ENCODE data around the gene TMCO4. TPM values are rescaled to one million over a fixed set of nuclear protein-coding genes. Genes with fewer than 3 reads are reported as not detected.

Gene TMCO4
- total and polyA plus RNA-seq, 2 donors (not counting 3 experiments of a cell fraction or from before 2014, with no cell fraction given): 7.6 to 10.3 TPM

GRCh38 chr1:19814244-19814661 is 14.5 kb upstream of the TMCO4 start:
- dilution Hi-C loops (cut with MboI; ENCODE audit: extremely low pct_ligation_motif_present, low sequenced_read_pairs) (no loop called here), intact Hi-C loops (cut with micrococcal nuclease) (no loop called here)
- Histone ChIP-seq H3K4me1 (ENCODE audit: control insufficient read depth, extremely low read depth, insufficient read depth, low read length) (no peaks in the 10 kb centered on the region), H3K9ac (replicated peaks; ENCODE audit: extremely low read depth, insufficient read depth, low read length) (no peak overlapping the region), H3K9me1 (replicated peaks; ENCODE audit: control insufficient read depth, extremely low read depth, insufficient read depth, low read length) (no peaks in the 10 kb centered on the region), H3K36me3 (ENCODE audit: control insufficient read depth in 2 of 2, extremely low read depth in 1 of 2, insufficient read depth in 2 of 2, low read length in 2 of 2) (no peaks in the 10 kb centered on the region), H3K9me3 (replicated peaks; ENCODE audit: control insufficient read depth, insufficient read depth, low read length) (no peaks in the 10 kb centered on the region), H2AFZ (ENCODE audit: low read depth, low read length) (no peak overlapping the region), H3K4me3 (replicated peaks in 1 of 3; ENCODE audit: insufficient read depth in 1 of 3, low read depth in 1 of 3, low read length in 3 of 3) (no peak overlapping the region), H3K27me3 (ENCODE audit: control insufficient read depth in 2 of 2, insufficient read depth in 2 of 2, low read length in 2 of 2) (no peaks in the 10 kb centered on the region), H3K4me2 (ENCODE audit: insufficient read depth, low read length) (no peak overlapping the region), H4K20me1 (replicated peaks; ENCODE audit: control insufficient read depth, extremely low read depth, insufficient read depth, low read length) (no peaks in the 10 kb centered on the region), H3K79me2 (ENCODE audit: control insufficient read depth, insufficient read depth, low read length) (no peaks in the 10 kb centered on the region), H3K27ac (ENCODE audit: insufficient read depth, low read depth, low read length) (no peak overlapping the region)
- TF ChIP-seq POLR2A (IDR thresholded peaks at IDR 0.05; ENCODE audit: low read depth, low read length): no peak
- TF ChIP-seq MAX (IDR thresholded peaks at IDR 0.05; ENCODE audit: insufficient read depth, insufficient read length): no peak
- TF ChIP-seq JUN (IDR thresholded peaks at IDR 0.05; ENCODE audit: borderline replicate concordance, insufficient read depth, insufficient read length, low read depth): no peak
- POLR2A ChIA-PET: no interaction called here
- DNase-seq (ENCODE audit: low read depth, low spot score) (no peak), FAIRE-seq (no peak)
- no TSS peak for BruUV-seq (replicated peaks)
- CTCF ChIA-PET: interaction anchor here (0.8 to 1.3 kb wide), 2 partner anchors 8 to 98 kb away, joined by 3 to 5 read pairs; no protein-coding TSS in a partner anchor

DNA sequence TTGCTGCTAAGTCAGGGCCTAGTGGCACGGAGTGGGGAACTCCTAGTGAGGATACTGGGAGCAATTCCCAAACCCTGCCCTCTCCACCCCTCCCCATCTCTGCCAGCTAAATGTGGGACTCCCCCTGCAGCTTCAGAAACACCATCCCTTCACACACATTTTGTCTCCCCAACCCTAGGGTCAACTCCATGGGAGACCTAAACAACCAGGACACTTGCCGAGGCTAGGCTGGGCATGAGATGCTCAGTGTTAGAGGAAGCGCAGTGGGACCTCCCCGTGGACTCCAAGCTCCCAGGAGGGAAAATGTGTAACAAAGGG is 13.9 kb upstream of the TMCO4 start:
- Histone ChIP-seq H3K4me1 (ENCODE audit: control insufficient read depth, extremely low read depth, insufficient read depth, low read length) (no peaks in the 10 kb centered on the region), H3K36me3 (ENCODE audit: control insufficient read depth in 2 of 2, extremely low read depth in 1 of 2, insufficient read depth in 2 of 2, low read length in 2 of 2) (no peaks in the 10 kb centered on the region), H3K27me3 (ENCODE audit: control insufficient read depth in 2 of 2, insufficient read depth in 2 of 2, low read length in 2 of 2) (no peaks in the 10 kb centered on the region), H3K27ac (ENCODE audit: insufficient read depth, low read depth, low read length) (no peak overlapping the region), H3K79me2 (ENCODE audit: control insufficient read depth, insufficient read depth, low read length) (no peaks in the 10 kb centered on the region), H3K9me1 (replicated peaks; ENCODE audit: control insufficient read depth, extremely low read depth, insufficient read depth, low read length) (no peaks in the 10 kb centered on the region), H2AFZ (ENCODE audit: low read depth, low read length) (no peak overlapping the region), H3K4me2 (ENCODE audit: insufficient read depth, low read length) (no peak overlapping the region), H3K4me3 (replicated peaks in 1 of 3; ENCODE audit: insufficient read depth in 1 of 3, low read depth in 1 of 3, low read length in 3 of 3) (no peak overlapping the region), H3K9me3 (replicated peaks; ENCODE audit: control insufficient read depth, insufficient read depth, low read length) (no peaks in the 10 kb centered on the region), H3K9ac (replicated peaks; ENCODE audit: extremely low read depth, insufficient read depth, low read length) (no peak overlapping the region), H4K20me1 (replicated peaks; ENCODE audit: control insufficient read depth, extremely low read depth, insufficient read depth, low read length) (no peaks in the 10 kb centered on the region)
- POLR2A ChIA-PET: no interaction called here
- TF ChIP-seq EZH2 (IDR thresholded peaks at IDR 0.05; ENCODE audit: borderline replicate concordance, low read depth, low read length, severe bottlenecking) (no peak), CTCF (IDR thresholded peaks at IDR 0.05; ENCODE audit: extremely low read depth in 1 of 2, insufficient read depth in 1 of 2, low read depth in 1 of 2, low read length in 2 of 2) (no peak), GATA2 (IDR thresholded peaks at IDR 0.05; ENCODE audit: insufficient read depth, insufficient read length, low read depth, low read length) (no peak), JUN (IDR thresholded peaks at IDR 0.05; ENCODE audit: borderline replicate concordance, insufficient read depth, insufficient read length, low read depth) (no peak), FOS (IDR thresholded peaks at IDR 0.05; ENCODE audit: borderline replicate concordance, insufficient read depth, low read length) (no peak), MAX (IDR thresholded peaks at IDR 0.05; ENCODE audit: insufficient read depth, insufficient read length) (no peak), POLR2AphosphoS5 (IDR thresholded peaks at IDR 0.05; ENCODE audit: insufficient read depth, low read depth, low read length) (no peak), MYC (IDR thresholded peaks at IDR 0.05; ENCODE audit: low read depth, low read length) (no peak), POLR2A (IDR thresholded peaks at IDR 0.05; ENCODE audit: low read depth, low read length) (no peak)
- dilution Hi-C loops (cut with MboI; ENCODE audit: extremely low pct_ligation_motif_present, low sequenced_read_pairs): no loop called here
- no peak for DNase-seq (ENCODE audit: low read depth, low spot score)
- CTCF ChIA-PET: interaction anchor here (1.0 to 1.1 kb wide), 2 partner anchors 52 to 64 kb away, joined by 3 read pairs; no protein-coding TSS in a partner anchor
- BruUV-seq (replicated peaks): no TSS peak
- intact Hi-C loops (cut with micrococcal nuclease): no loop called here
- FAIRE-seq: no peak
